ENCODE data around the gene PLPP4.

- no peak for TF ChIP-seq CTCF (IDR thresholded peaks at IDR 0.05)
- TF ChIP-seq POLR2A (IDR thresholded peaks at IDR 0.05): no peak
- TF ChIP-seq EP300 (IDR thresholded peaks at IDR 0.05): no peak
- TF ChIP-seq POLR2AphosphoS5 (IDR thresholded peaks at IDR 0.05): no peak
These were observed 57.1 kb downstream of the PLPP4 start for GRCh38 chr10:120514035-120514620.

All from suprapubic skin (tissue), 4 donors.